ENCODE measurements around the gene NUB1.

DNA sequence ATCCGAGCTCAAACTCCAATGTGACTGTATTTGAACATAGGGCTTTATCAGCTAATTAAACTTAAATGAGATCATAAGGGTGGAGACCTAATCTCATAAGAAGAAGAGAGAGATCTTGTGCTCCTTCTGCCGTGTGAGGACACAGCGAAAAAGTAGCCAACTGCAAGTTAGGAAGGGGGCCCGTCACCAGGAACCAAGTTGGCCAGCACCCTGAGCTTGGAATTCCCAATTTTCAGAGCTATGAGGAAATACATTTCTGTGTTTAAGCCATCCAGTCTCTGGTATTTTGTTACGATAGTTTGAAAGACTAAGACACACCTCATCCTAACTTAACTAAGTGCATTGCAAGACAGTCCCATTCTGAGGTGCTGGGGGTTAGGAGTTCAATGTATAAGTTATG, 82.3 kb downstream of the NUB1 start:
- TF ChIP-seq ZNF274 (IDR thresholded peaks at IDR 0.05; ENCODE audit: low read depth, low read length) (no peak), YY1 (IDR thresholded peaks at IDR 0.05; ENCODE audit: insufficient read depth, insufficient read length) (no peak)

Data from NT2/D1 (cell line).